ENCODE data around the gene RAB33B. TPM values are rescaled to one million over a fixed set of nuclear protein-coding genes. Genes with fewer than 3 reads are reported as not detected.

The RAB33B gene
- total and polyA plus RNA-seq, 9 of the 15 experiments (the other 6 are each of a cell fraction or from before 2014, with no cell fraction given): 1.7 to 3.7 (median 3.0) TPM

GRCh38 chr4:139453371-139454110 lies 380 bp upstream of the RAB33B start (continued):
- TF ChIP-seq FIP1L1 (IDR thresholded peaks at IDR 0.05; ENCODE audit: low read depth, low read length, poor library complexity, severe bottlenecking) (peak; percentile 36), CC2D1A (IDR thresholded peaks at IDR 0.05) (peak; percentile 54), MTA3 (IDR thresholded peaks at IDR 0.05; ENCODE audit: borderline replicate concordance) (0 out of 2 replicates have a peak, but pooled peaks have one; percentile 72), ZBTB11 (CRISPR knock-in tag; IDR thresholded peaks at IDR 0.05) (no peak), SRSF7 (optimal IDR thresholded peaks at IDR 0.05; ENCODE audit: low read depth, low read length) (no peak), BRF1 (IDR thresholded peaks at IDR 0.05; ENCODE audit: borderline replicate concordance, extremely low read depth, insufficient read length) (no peak), JUND (IDR thresholded peaks at IDR 0.05; ENCODE audit: borderline replicate concordance, low read depth, low read length) (peak; percentile 35; the same call in 1 of the 2 replicates), JUND (tag; IDR thresholded peaks at IDR 0.05; ENCODE audit: borderline replicate concordance, low read depth, low read length) (no peak), IRF9 (tag; IDR thresholded peaks at IDR 0.05) (no peak), ZNF23 (CRISPR knock-in tag; IDR thresholded peaks at IDR 0.05) (no peak), ZBTB8A (IDR thresholded peaks at IDR 0.05; ENCODE audit: partially characterized antibody) (no peak), ZNF699 (CRISPR knock-in tag; IDR thresholded peaks at IDR 0.05; ENCODE audit: insufficient replicate concordance) (no peak), PATZ1 (CRISPR knock-in tag; IDR thresholded peaks at IDR 0.05; ENCODE audit: borderline replicate concordance) (no peak), STAT6 (CRISPR knock-in tag; IDR thresholded peaks at IDR 0.05) (0 out of 2 replicates have a peak, but pooled peaks have one; percentile 94), SOX6 (IDR thresholded peaks at IDR 0.05) (no peak), YBX1 (IDR thresholded peaks at IDR 0.05) (no peak)

Data from K562 (cell line).